GM19467 (cell line): Measurements from ENCODE around the gene PDE7B.
"Not testable (repeated sequence)": the region's sequence is repeated elsewhere in the genome, so short reads cannot be mapped to it uniquely, and the experiment has no call there.

ENCODE experiments used
- ATAC-seq: cut with Tn5 transposase; IDR thresholded peaks from one replicate; pipeline ENCODE4 v1.9.1; 2021; ENCODE audit warnings: mild to moderate bottlenecking, moderate library complexity; ENCODE audit not compliant: unreplicated experiment

PDE7B gene

GRCh38 chr6:135842618-135843392, 8.7 kb upstream of the PDE7B start:
- ATAC-seq = no peak

GRCh38 chr6:135850882-135851281, 619 bp upstream of the PDE7B start:
- no peak for ATAC-seq

GRCh38 chr6:135852746-135853145, 1.2 kb downstream of the PDE7B start:
- ATAC-seq = no peak

- no peak for ATAC-seq
Measured at GRCh38 chr6:135853227-135853626, 1.7 kb downstream of the PDE7B start.

- ATAC-seq = no peak
Measured at GRCh38 chr6:135853986-135854385, 2.5 kb downstream of the PDE7B start.

GRCh38 chr6:135854799-135855198, 3.3 kb downstream of the PDE7B start:
- ATAC-seq = no peak

- no peak for ATAC-seq
Measured at GRCh38 chr6:135858931-135859330, 7.4 kb downstream of the PDE7B start.

GRCh38 chr6:135860361-135860760, 8.9 kb downstream of the PDE7B start:
- no peak for ATAC-seq

GRCh38 chr6:135861189-135861588, 9.7 kb downstream of the PDE7B start:
- peak; percentile 75 for ATAC-seq

GRCh38 chr6:135864929-135865328, 13.4 kb downstream of the PDE7B start:
- ATAC-seq = not testable (repeated sequence)

- ATAC-seq = no peak
Measured at GRCh38 chr6:135866445-135867123, 15.1 kb downstream of the PDE7B start.

- no peak for ATAC-seq
Measured at GRCh38 chr6:135867332-135867731, 15.8 kb downstream of the PDE7B start.

GRCh38 chr6:135869857-135870256, 18.4 kb downstream of the PDE7B start:
- no peak for ATAC-seq

GRCh38 chr6:135870722-135871121, 19.2 kb downstream of the PDE7B start:
- ATAC-seq = no peak

GRCh38 chr6:135871296-135871695, 19.8 kb downstream of the PDE7B start:
- ATAC-seq = no peak

- no peak for ATAC-seq
Measured at GRCh38 chr6:135871878-135872277, 20.4 kb downstream of the PDE7B start.

GRCh38 chr6:135875446-135875845, 23.9 kb downstream of the PDE7B start:
- no peak for ATAC-seq

GRCh38 chr6:135876058-135876457, 24.6 kb downstream of the PDE7B start:
- ATAC-seq = no peak

- no peak for ATAC-seq
Measured at GRCh38 chr6:135877666-135878065, 26.2 kb downstream of the PDE7B start.

GRCh38 chr6:135880066-135880972, 28.8 kb downstream of the PDE7B start:
- ATAC-seq = peak; percentile 92

GRCh38 chr6:135883045-135883444, 31.5 kb downstream of the PDE7B start:
- ATAC-seq = no peak
